NCI-H1417 treated with DMSO at 0.1 percent for 48 hours (cell line): ENCODE data around the gene MATCAP1.

Experiments
- DNase-seq: peaks from one replicate; lab custom pipeline; 2025; lab: John Stamatoyannopoulos, UW

MATCAP1 gene

GRCh38 chr16:67183627-67184452 is at the start of gene MATCAP1:
Gene MATCAP1 (minus strand): TSS chr16:67183963. CDS start chr16:67180610, 3,353 bp downstream.
- DNase-seq: peak; percentile 94

- no peak for DNase-seq
Measured at GRCh38 chr16:67230809-67231660, 47.3 kb upstream of the MATCAP1 start.

GRCh38 chr16:67229906-67230808 is 46.4 kb upstream of the MATCAP1 start:
- DNase-seq: no peak

GRCh38 chr16:67228905-67229304 is 45.1 kb upstream of the MATCAP1 start:
- DNase-seq: no peak

GRCh38 chr16:67228034-67228785 is 44.4 kb upstream of the MATCAP1 start:
- DNase-seq: no peak

- no peak for DNase-seq
Measured at GRCh38 chr16:67227567-67227921, 43.8 kb upstream of the MATCAP1 start.

GRCh38 chr16:67226804-67227566 is 43.2 kb upstream of the MATCAP1 start, which contains the start of gene TMEM208:
Gene TMEM208 (plus strand): TSS chr16:67227130. CDS start chr16:67227219, 89 bp downstream.
- peak; percentile 61 for DNase-seq

- no peak for DNase-seq
Measured at GRCh38 chr16:67226295-67226803, 42.6 kb upstream of the MATCAP1 start.

- no peak for DNase-seq
Measured at GRCh38 chr16:67223992-67224391, 40.2 kb upstream of the MATCAP1 start.

- no peak for DNase-seq
Measured at GRCh38 chr16:67216612-67217490, 33.1 kb upstream of the MATCAP1 start.

- no peak for DNase-seq
Measured at GRCh38 chr16:67215706-67216105, 31.9 kb upstream of the MATCAP1 start.

- no peak for DNase-seq
Measured at GRCh38 chr16:67213197-67214019, 29.6 kb upstream of the MATCAP1 start.

GRCh38 chr16:67212766-67213165 is 29.0 kb upstream of the MATCAP1 start:
- DNase-seq: no peak

GRCh38 chr16:67211674-67212073 is 27.9 kb upstream of the MATCAP1 start:
- no peak for DNase-seq

- no peak for DNase-seq
Measured at GRCh38 chr16:67210069-67210937, 26.5 kb upstream of the MATCAP1 start.

- no peak for DNase-seq
Measured at GRCh38 chr16:67209565-67209964, 25.8 kb upstream of the MATCAP1 start.
